Stimulated activated CD8-positive, alpha-beta memory T cell treated with anti-CD3 and anti-CD28 coated beads, Interleukin-4, amount 100 ng/mL, for 4 hours (primary cell): ENCODE measurements around the gene NGEF.

Experiments used
- DNase-seq, 2 donors: peaks; one replicate each; pipeline ENCODE4 v3.0.0-alpha.2; 2020; ENCODE audit warnings: low read depth in 2 of 2, low spot score in 1 of 2

Gene NGEF

GRCh38 chr2:232887171-232887850 lies 125.7 kb downstream of the NGEF start:
- no peak for DNase-seq

- no peak for DNase-seq
These were observed 126.4 kb downstream of the NGEF start for GRCh38 chr2:232886632-232887031.

DNA sequence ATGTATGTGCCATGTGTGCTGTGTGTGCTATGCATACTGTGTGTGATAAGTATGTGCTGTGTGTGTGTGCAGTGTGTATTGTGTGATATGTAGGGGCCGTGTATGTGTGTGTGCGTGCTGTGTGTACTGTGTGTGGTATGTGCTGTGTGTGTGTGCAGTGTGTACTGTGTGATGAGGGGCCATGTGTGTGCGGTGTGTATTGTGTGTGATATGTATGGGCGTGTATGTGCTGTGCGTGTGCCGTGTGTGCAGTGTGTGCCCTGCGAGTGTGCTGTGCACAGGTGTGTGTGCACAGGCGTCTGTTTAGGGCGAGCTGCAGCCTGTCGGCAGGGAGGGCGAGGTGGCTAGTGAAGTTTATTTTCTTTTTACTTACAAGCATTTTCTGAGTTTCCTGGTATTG lies 126.9 kb downstream of the NGEF start:
- no peak for DNase-seq

- DNase-seq = no peak
These were observed 127.6 kb downstream of the NGEF start for GRCh38 chr2:232885264-232885961.

- DNase-seq = no peak
These were observed 128.3 kb downstream of the NGEF start for GRCh38 chr2:232884549-232885263.

DNA sequence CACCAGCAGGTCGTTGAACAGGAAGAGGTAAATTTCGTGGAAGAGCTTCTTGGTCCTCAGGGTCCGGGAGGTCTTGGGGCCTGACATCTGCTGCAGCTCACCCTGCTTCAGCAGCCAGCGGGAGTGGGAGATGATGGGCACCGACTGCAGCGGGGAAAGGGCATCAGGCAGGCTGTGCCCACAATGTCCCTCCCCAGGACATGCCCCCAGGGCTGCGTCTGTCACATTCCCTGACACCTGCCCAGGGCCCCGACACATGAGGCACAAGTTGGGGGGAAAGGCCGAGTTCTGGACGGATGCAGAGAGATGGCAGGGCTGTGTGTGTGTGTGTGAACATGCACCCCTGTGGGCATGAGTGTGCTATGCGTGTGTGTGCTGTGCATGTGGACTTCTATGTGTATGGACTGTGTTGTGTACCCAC lies 129.0 kb downstream of the NGEF start:
- no peak for DNase-seq

- DNase-seq = no peak
These were observed 129.8 kb downstream of the NGEF start for GRCh38 chr2:232883116-232883721.

- DNase-seq = no peak
These were observed 130.4 kb downstream of the NGEF start for GRCh38 chr2:232882505-232883115.

- DNase-seq = no peak
These were observed 131.0 kb downstream of the NGEF start for GRCh38 chr2:232882085-232882484.

- no peak for DNase-seq
These were observed 132.2 kb downstream of the NGEF start for GRCh38 chr2:232880764-232881351.

DNA sequence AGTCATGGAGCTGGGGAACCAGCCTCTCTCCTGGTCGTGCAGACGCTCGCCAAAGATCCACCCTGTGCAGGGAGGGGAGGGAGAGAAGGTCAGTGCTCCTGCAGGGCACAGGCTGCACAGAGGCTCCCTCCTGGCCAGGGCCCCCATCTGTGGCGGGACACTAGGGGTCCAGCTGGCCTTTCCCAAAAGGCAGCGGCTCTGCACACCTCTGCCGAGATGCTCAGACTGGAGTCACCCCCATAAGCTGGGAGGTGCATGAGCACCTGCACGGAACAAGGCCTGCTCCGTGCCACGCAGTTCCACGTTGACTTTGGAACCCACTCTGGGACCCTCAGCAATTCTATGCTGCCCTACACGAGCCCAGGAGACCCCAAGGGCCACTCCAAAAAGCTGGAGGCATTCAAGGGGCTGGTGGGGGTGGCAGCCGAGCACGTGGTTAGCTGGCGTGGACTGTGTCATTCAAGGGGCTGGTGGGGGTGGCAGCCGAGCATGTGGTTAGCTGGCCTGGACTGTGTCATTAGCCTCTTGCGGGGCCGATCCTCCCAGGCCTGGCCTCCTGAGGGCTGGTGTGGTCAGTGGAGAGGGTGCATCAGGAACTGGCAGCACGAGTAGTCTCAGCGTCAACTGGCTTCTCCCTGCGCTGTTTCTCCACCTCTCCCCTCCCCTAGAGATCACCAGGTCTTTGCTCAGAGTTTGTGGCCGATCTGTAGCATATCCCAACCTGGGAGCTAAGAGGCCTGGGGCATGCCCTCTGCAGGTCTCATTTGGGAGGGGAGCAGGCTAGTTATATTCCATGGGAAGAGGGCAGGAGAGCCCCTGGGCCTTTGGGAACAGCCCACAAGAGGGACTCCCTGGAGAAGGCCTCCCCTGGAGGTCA lies 133.2 kb downstream of the NGEF start:
- DNase-seq = no peak

DNA sequence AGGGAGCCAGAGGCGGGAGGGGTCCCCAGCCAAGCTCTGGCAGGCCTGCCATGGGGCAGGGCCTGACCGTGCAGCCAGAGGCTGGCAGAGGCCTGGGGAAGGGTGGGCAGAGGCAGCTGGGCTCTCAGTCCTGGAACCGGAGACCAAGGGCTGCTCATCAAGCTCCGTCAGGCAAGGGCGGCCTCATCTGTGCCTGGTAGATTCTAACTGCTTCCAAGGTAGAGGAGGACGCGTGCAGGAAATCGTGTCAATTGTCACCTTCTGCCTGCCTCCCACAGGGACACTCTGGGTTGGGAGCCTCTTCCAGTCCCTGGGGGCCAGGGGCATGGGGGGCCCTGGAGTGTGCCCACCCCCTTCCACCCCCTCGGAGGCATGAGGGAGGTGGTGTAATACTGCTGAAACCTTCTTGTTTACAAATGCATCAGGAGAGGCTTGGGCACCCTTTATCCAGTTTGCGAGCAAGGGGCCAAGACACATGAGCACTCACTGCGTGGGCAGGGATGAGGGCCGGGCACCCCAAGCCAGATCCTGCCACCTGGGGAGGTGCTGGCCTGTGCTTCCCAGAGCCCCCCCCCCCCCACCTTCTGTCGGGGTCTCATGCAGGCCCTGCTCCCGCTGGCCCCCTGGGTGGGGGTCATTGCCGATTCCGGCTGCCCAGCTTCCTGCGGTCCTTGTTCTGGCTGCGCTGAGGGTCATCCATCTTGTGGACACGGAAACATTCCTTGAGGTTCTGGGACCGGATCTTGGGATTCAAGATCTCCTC lies 134.0 kb downstream of the NGEF start:
- no peak for DNase-seq

DNA sequence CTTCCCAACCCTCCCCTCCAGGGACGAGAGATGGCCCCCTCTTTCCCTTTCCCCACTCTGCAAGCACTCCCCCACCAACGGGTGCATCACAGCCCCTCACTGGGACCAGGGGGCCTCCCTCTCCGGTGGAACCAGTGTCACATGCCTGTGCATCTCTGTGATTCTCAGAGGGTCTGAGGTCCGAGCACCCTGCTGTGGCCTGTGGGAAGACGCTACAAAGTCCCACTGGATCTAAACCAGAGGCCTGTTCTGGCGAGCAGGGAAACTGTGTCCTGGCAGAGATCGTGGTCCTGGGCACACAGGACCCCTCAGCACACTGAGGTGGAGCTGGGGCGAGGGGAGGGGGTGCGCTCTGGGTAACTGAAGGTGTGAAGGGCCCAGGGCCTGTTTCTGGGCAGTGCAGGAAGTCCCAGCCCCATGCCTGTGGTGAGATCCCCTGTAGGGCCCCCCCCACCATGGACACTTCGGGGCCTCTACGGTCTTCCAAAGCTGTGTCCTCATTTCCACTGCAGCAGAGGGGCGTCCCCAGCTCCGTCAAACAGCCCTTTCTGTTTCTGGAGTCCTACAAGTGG lies 135.0 kb downstream of the NGEF start:
- DNase-seq = no peak

- DNase-seq = no peak
These were observed 136.0 kb downstream of the NGEF start for GRCh38 chr2:232876978-232877441.

- DNase-seq = no peak
These were observed 136.7 kb downstream of the NGEF start for GRCh38 chr2:232876161-232876977.

DNA sequence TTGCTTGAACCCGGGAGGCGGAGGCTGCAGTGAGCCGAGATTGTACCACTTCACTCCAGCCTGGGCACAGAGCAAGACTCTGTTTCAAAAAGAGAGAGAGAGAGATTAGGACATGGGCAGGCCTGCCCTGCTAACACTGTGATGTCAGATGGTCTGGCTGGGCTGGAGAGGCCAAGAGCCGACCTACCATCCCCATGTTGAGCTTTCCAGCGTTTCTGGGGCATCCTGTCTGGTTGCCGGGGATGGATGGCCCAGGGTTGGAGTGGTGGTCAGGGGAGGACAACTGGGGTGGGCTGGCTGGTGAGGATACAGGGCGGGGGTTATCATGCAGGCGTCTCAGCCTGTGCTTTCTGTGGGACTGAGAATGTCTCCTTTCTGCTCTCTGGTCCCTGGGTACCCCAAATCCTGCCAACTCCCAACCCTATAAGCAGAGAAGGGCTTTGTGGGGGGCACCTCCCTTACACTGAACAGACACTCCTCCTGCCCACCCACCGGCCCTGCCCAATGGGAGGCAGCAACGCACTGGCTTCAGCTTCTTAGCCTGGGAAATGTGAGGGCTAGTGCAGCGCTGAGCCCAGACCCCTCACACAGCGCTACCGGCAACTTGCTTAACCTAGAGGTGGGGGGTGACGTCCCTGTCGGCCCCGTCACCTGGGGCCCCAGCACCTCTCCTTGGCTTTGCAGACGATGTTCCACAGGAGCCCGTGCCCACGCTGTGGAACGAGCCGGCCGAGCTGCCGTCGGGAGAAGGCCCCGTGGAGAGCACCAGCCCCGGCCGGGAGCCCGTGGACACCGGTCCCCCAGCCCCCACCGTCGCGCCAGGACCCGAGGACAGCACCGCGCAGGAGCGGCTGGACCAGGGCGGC lies 137.6 kb downstream of the NGEF start:
- DNase-seq = no peak

DNA sequence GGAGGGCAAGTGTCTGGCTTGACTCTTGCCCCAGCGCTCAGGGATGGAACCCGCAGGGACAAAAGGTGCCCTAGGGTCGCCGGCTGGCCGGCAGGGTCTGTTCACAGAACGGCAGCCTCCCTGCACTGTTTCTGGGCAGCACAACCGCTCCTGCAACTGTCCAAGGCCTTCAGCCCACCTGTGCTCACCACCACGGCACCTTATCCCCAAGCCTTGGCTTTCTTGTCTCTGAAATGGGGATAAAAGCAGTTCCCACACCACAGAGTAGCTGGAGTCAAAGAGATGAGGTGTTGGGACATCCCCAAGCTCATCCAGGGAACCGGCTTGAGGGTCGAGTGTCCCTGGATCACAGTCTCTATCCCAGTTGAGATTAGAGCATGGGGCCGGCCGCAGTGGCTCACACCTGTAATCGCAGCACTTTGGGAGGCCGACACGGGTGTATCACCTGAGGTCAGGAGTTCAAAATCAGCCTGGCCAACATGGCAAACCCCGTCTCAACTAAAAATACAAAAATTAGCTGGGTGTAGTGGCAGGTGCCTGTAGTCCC lies 138.3 kb downstream of the NGEF start:
- no peak for DNase-seq
